ENCODE results near the gene SNX27.

DNA sequence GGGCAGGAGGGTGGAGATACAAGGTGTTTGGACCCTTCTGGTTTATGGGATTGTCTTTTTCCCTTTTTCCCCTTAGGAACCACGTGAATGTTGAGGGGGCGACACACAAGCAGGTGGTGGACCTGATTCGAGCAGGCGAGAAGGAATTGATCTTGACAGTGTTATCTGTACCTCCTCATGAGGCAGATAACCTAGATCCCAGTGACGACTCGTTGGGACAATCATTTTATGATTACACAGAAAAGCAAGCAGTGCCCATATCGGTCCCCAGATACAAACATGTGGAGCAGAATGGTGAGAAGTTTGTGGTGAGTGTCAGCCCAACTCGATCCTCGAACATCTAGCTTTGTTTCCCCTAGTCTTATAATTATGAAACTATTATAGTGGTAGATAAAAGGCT lies 27.0 kb downstream of the SNX27 start:
- TF ChIP-seq, protein P1, sequence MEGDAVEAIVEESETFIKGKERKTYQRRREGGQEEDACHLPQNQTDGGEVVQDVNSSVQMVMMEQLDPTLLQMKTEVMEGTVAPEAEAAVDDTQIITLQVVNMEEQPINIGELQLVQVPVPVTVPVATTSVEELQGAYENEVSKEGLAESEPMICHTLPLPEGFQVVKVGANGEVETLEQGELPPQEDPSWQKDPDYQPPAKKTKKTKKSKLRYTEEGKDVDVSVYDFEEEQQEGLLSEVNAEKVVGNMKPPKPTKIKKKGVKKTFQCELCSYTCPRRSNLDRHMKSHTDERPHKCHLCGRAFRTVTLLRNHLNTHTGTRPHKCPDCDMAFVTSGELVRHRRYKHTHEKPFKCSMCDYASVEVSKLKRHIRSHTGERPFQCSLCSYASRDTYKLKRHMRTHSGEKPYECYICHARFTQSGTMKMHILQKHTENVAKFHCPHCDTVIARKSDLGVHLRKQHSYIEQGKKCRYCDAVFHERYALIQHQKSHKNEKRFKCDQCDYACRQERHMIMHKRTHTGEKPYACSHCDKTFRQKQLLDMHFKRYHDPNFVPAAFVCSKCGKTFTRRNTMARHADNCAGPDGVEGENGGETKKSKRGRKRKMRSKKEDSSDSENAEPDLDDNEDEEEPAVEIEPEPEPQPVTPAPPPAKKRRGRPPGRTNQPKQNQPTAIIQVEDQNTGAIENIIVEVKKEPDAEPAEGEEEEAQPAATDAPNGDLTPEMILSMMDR (conservative IDR thresholded peaks at IDR 0.05; ENCODE audit: low read depth in 2 of 2): no peak
- TF ChIP-seq EZH2 (IDR thresholded peaks at IDR 0.05; ENCODE audit: low read depth, unreplicated experiment) (no peak), EZH2phosphoT487 (IDR thresholded peaks at IDR 0.05; ENCODE audit: unreplicated experiment) (no peak), POLR2AphosphoS5 (IDR thresholded peaks at IDR 0.05; ENCODE audit: low read depth) (no peak), CREB1 (CRISPR knock-in tag; IDR thresholded peaks at IDR 0.05; ENCODE audit: low read depth) (no peak), JUNB (IDR thresholded peaks at IDR 0.05; ENCODE audit: unreplicated experiment) (no peak), STAT1 (IDR thresholded peaks at IDR 0.05; ENCODE audit: unreplicated experiment) (no peak), ZNF331 (CRISPR knock-in tag; IDR thresholded peaks at IDR 0.05; ENCODE audit: low read depth) (no peak), NANOG (IDR thresholded peaks at IDR 0.05; ENCODE audit: borderline replicate concordance) (no peak), ZNF114 (CRISPR knock-in tag; IDR thresholded peaks at IDR 0.05) (no peak)
- TF ChIP-seq, protein P2, sequence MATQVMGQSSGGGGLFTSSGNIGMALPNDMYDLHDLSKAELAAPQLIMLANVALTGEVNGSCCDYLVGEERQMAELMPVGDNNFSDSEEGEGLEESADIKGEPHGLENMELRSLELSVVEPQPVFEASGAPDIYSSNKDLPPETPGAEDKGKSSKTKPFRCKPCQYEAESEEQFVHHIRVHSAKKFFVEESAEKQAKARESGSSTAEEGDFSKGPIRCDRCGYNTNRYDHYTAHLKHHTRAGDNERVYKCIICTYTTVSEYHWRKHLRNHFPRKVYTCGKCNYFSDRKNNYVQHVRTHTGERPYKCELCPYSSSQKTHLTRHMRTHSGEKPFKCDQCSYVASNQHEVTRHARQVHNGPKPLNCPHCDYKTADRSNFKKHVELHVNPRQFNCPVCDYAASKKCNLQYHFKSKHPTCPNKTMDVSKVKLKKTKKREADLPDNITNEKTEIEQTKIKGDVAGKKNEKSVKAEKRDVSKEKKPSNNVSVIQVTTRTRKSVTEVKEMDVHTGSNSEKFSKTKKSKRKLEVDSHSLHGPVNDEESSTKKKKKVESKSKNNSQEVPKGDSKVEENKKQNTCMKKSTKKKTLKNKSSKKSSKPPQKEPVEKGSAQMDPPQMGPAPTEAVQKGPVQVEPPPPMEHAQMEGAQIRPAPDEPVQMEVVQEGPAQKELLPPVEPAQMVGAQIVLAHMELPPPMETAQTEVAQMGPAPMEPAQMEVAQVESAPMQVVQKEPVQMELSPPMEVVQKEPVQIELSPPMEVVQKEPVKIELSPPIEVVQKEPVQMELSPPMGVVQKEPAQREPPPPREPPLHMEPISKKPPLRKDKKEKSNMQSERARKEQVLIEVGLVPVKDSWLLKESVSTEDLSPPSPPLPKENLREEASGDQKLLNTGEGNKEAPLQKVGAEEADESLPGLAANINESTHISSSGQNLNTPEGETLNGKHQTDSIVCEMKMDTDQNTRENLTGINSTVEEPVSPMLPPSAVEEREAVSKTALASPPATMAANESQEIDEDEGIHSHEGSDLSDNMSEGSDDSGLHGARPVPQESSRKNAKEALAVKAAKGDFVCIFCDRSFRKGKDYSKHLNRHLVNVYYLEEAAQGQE (IDR thresholded peaks at IDR 0.05; ENCODE audit: unreplicated experiment): no peak
- TF ChIP-seq, protein P3, sequence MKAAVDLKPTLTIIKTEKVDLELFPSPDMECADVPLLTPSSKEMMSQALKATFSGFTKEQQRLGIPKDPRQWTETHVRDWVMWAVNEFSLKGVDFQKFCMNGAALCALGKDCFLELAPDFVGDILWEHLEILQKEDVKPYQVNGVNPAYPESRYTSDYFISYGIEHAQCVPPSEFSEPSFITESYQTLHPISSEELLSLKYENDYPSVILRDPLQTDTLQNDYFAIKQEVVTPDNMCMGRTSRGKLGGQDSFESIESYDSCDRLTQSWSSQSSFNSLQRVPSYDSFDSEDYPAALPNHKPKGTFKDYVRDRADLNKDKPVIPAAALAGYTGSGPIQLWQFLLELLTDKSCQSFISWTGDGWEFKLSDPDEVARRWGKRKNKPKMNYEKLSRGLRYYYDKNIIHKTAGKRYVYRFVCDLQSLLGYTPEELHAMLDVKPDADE (IDR thresholded peaks at IDR 0.05): no peak
- TF ChIP-seq, protein P4, sequence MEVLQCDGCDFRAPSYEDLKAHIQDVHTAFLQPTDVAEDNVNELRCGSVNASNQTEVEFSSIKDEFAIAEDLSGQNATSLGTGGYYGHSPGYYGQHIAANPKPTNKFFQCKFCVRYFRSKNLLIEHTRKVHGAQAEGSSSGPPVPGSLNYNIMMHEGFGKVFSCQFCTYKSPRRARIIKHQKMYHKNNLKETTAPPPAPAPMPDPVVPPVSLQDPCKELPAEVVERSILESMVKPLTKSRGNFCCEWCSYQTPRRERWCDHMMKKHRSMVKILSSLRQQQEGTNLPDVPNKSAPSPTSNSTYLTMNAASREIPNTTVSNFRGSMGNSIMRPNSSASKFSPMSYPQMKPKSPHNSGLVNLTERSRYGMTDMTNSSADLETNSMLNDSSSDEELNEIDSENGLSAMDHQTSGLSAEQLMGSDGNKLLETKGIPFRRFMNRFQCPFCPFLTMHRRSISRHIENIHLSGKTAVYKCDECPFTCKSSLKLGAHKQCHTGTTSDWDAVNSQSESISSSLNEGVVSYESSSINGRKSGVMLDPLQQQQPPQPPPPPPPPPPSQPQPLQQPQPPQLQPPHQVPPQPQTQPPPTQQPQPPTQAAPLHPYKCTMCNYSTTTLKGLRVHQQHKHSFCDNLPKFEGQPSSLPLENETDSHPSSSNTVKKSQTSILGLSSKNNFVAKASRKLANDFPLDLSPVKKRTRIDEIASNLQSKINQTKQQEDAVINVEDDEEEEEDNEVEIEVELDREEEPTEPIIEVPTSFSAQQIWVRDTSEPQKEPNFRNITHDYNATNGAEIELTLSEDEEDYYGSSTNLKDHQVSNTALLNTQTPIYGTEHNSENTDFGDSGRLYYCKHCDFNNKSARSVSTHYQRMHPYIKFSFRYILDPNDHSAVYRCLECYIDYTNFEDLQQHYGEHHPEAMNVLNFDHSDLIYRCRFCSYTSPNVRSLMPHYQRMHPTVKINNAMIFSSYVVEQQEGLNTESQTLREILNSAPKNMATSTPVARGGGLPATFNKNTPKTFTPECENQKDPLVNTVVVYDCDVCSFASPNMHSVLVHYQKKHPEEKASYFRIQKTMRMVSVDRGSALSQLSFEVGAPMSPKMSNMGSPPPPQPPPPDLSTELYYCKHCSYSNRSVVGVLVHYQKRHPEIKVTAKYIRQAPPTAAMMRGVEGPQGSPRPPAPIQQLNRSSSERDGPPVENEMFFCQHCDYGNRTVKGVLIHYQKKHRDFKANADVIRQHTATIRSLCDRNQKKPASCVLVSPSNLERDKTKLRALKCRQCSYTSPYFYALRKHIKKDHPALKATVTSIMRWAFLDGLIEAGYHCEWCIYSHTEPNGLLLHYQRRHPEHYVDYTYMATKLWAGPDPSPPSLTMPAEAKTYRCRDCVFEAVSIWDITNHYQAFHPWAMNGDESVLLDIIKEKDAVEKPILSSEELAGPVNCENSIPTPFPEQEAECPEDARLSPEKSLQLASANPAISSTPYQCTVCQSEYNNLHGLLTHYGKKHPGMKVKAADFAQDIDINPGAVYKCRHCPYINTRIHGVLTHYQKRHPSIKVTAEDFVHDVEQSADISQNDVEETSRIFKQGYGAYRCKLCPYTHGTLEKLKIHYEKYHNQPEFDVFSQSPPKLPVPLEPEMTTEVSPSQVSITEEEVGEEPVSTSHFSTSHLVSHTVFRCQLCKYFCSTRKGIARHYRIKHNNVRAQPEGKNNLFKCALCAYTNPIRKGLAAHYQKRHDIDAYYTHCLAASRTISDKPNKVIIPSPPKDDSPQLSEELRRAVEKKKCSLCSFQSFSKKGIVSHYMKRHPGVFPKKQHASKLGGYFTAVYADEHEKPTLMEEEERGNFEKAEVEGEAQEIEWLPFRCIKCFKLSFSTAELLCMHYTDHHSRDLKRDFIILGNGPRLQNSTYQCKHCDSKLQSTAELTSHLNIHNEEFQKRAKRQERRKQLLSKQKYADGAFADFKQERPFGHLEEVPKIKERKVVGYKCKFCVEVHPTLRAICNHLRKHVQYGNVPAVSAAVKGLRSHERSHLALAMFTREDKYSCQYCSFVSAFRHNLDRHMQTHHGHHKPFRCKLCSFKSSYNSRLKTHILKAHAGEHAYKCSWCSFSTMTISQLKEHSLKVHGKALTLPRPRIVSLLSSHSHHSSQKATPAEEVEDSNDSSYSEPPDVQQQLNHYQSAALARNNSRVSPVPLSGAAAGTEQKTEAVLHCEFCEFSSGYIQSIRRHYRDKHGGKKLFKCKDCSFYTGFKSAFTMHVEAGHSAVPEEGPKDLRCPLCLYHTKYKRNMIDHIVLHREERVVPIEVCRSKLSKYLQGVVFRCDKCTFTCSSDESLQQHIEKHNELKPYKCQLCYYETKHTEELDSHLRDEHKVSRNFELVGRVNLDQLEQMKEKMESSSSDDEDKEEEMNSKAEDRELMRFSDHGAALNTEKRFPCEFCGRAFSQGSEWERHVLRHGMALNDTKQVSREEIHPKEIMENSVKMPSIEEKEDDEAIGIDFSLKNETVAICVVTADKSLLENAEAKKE (CRISPR knock-in tag; IDR thresholded peaks at IDR 0.05): no peak
